HepG2 (cell line): ENCODE results near the gene TBX15. TPM values are rescaled to one million over a fixed set of nuclear protein-coding genes. Genes with fewer than 3 reads are reported as not detected.

ENCODE experiments used
- ARID3A ChIP-seq: IDR thresholded peaks from 2 replicates; pipeline ENCODE4 v1.6.1; 2012; ENCODE audit warnings: low read depth, low read length, improper control_type of control experiment
- ATF7 ChIP-seq, 2 experiments: fragments of 450-650 bp in 1 of 2; sonication (generic) in 1 of 2; formaldehyde crosslinking in 1 of 2; IDR thresholded peaks; 2 replicates each; pipeline versions ENCODE4 v1.4.0 to v1.6.1; 2016 to 2020; ENCODE audit warnings: antibody characterized with exemption in 1 of 2, mild to moderate bottlenecking in 1 of 2, missing genetic modification reagents in 1 of 2
- CC2D1A ChIP-seq: sonication (generic); formaldehyde crosslinking; IDR thresholded peaks from 2 replicates; pipeline ENCODE4 v1.8.1; 2023; ENCODE audit warnings: mild to moderate bottlenecking, missing genetic modification reagents
- DNMT3B ChIP-seq: conservative IDR thresholded peaks from 2 replicates; pipeline ENCODE4 v1.6.1; 2016; ENCODE audit warnings: missing biosample characterization, control low read depth
- GLI4 ChIP-seq: sonication (generic); formaldehyde crosslinking; IDR thresholded peaks from 2 replicates; pipeline ENCODE4 v1.5.1; 2020; ENCODE audit warnings: missing genetic modification reagents, mild to moderate bottlenecking, moderate library complexity, borderline replicate concordance
- HNRNPH1 ChIP-seq: fragments of 200-400 bp; formaldehyde crosslinking; optimal IDR thresholded peaks from 2 replicates; pipeline ENCODE3; 2017; ENCODE audit warnings: mild to moderate bottlenecking, low read depth, low read length
- IRX3 ChIP-seq: sonication (generic); formaldehyde crosslinking; IDR thresholded peaks from 2 replicates; pipeline ENCODE4 v1.8.1; 2023; ENCODE audit warnings: mild to moderate bottlenecking, low read depth, missing genetic modification reagents, borderline replicate concordance
- KLF9 ChIP-seq: IDR thresholded peaks from 2 replicates; pipeline ENCODE4 v1.6.1; 2016; ENCODE audit warnings: low read depth
- KMT2A ChIP-seq: sonication (generic); formaldehyde crosslinking; IDR thresholded peaks from 2 replicates; pipeline ENCODE4 v1.4.0; 2020; ENCODE audit warnings: missing genetic modification reagents
- MTA1 ChIP-seq: sonication (generic); formaldehyde crosslinking; IDR thresholded peaks from 2 replicates; pipeline ENCODE4 v1.4.0; 2020; ENCODE audit warnings: missing genetic modification reagents, mild to moderate bottlenecking, borderline replicate concordance
- POGZ ChIP-seq: sonication (generic); formaldehyde crosslinking; IDR thresholded peaks from 2 replicates; pipeline ENCODE4 v1.4.0; 2020; ENCODE audit warnings: mild to moderate bottlenecking, missing genetic modification reagents
- POLR2AphosphoS5 ChIP-seq: IDR thresholded peaks from 2 replicates; pipeline ENCODE4 v1.6.1; 2012; ENCODE audit warnings: low read depth, low read length
- PREB ChIP-seq: sonication (generic); formaldehyde crosslinking; IDR thresholded peaks from 2 replicates; pipeline ENCODE4 v1.4.0; 2020; ENCODE audit warnings: missing genetic modification reagents
- RNF2 ChIP-seq: fragments of 450-650 bp; conservative IDR thresholded peaks from 2 replicates; pipeline ENCODE4 v1.6.1; 2016; ENCODE audit warnings: low read depth
- SMAD1 ChIP-seq: sonication (generic); formaldehyde crosslinking; IDR thresholded peaks from 2 replicates; pipeline ENCODE4 v1.4.0; 2020; ENCODE audit warnings: missing genetic modification reagents, low read depth, mild to moderate bottlenecking, borderline replicate concordance
- TRIM24 ChIP-seq: sonication (generic); formaldehyde crosslinking; IDR thresholded peaks from 2 replicates; pipeline ENCODE4 v1.8.0; 2022; ENCODE audit warnings: mild to moderate bottlenecking, missing genetic modification reagents
- ZBTB34 ChIP-seq: sonication (generic); formaldehyde crosslinking; IDR thresholded peaks from 2 replicates; pipeline ENCODE4 v1.8.0; 2022; ENCODE audit warnings: mild to moderate bottlenecking, missing genetic modification reagents
- ZFP1 ChIP-seq: IDR thresholded peaks from 2 replicates; pipeline ENCODE4 v1.6.1; 2016
- ZFYVE20 ChIP-seq: sonication (generic); formaldehyde crosslinking; IDR thresholded peaks from 2 replicates; pipeline ENCODE4 v1.8.0; 2023; ENCODE audit warnings: low read depth, mild to moderate bottlenecking, moderate library complexity, missing genetic modification reagents, borderline replicate concordance
- ZNF317 ChIP-seq: sonication (generic); formaldehyde crosslinking; IDR thresholded peaks from 2 replicates; pipeline ENCODE4 v1.5.0; 2020; ENCODE audit warnings: mild to moderate bottlenecking, missing genetic modification reagents
- ZNF33B ChIP-seq: sonication (generic); formaldehyde crosslinking; IDR thresholded peaks from 2 replicates; pipeline ENCODE4 v1.5.1; 2020; ENCODE audit warnings: mild to moderate bottlenecking, missing genetic modification reagents
- ZNF614 ChIP-seq: IDR thresholded peaks from 2 replicates; pipeline ENCODE4 v1.6.1; 2018; ENCODE audit warnings: missing biosample characterization, missing genetic modification reagents, inconsistent platforms, borderline replicate concordance
- ZNF652 ChIP-seq: IDR thresholded peaks from 2 replicates; pipeline ENCODE4 v1.6.1; 2016; ENCODE audit warnings: low read depth, borderline replicate concordance
- ZNF710 ChIP-seq: sonication (generic); formaldehyde crosslinking; IDR thresholded peaks from 2 replicates; pipeline ENCODE4 v1.5.0; 2020; ENCODE audit warnings: mild to moderate bottlenecking, missing genetic modification reagents, borderline replicate concordance
- ZNF737 ChIP-seq: sonication (generic); formaldehyde crosslinking; IDR thresholded peaks from 2 replicates; pipeline ENCODE4 v1.5.0; 2020; ENCODE audit warnings: missing genetic modification reagents, mild to moderate bottlenecking, borderline replicate concordance
- ZNF839 ChIP-seq: sonication (generic); formaldehyde crosslinking; IDR thresholded peaks from 2 replicates; pipeline ENCODE4 v1.4.0; 2020; ENCODE audit warnings: missing genetic modification reagents, mild to moderate bottlenecking, borderline replicate concordance
- polyA plus RNA-seq, 8 experiments: library from polyadenylated mRNA; depleted of rRNA in 3 of 8; stranded (reverse) in 7 of 8; unstranded in 1 of 8; fragments of >200 nt; fragmentation: Illumina TruSeq in 4 of 8; extraction: Trizol in 4 of 8; gene quantifications; 2 replicates each; pipeline versions ENCODE4 v1.2.1 to v1.2.3, GENCODE V29; 2011 to 2016; ENCODE audit warnings: low read depth in 4 of 8, missing spikeins in 1 of 8, mixed read lengths in 1 of 8; ENCODE audit not compliant: insufficient read depth in 1 of 8
- total RNA-seq, 5 experiments: library from RNA; depleted of rRNA; stranded (reverse); fragments of >200 nt; fragmentation: Illumina TruSeq; extraction: Trizol; gene quantifications; 2 replicates each; pipeline ENCODE4 v1.2.3, GENCODE V29; 2016; ENCODE audit warnings: low read depth in 1 of 5

TBX15 gene
- total and polyA plus RNA-seq, 2 of the 13 experiments (the other 11 are each of a cell fraction or from before 2014, with no cell fraction given) = 0.42 to 1.9 TPM

DNA sequence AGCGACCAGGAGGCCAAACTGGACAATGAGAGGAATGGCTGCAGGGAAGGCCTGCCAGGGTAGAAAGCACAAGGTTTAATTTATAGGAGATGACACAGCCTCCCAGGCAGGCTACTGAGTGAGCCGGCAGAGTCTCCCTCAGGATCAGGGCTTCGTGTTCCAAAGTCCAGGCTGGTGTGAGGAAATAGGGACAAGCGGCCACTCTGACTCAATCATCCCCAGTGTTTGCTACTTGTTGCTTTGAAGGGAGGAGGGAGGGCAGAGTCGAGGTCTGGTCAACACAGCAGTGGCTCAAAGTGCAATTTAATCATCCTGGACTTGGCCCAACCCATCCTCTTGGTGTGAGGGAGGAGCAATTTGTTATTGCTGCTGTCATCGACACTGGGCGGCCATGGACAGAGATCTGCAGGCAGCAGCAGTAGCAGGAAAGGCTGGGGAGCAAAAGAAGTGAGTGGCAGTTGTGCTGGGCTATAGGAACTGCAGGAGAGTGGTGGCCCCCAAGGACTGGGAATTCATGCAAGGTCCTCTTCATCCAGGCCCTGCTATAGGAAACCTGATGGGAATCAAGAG is 27.5 kb downstream of the TBX15 start (continued):
- TF ChIP-seq TRIM24 (CRISPR knock-in tag) (peak; percentile 95), POLR2AphosphoS5 (peak; percentile 78), KMT2A (CRISPR knock-in tag) (no peak), ZNF317 (CRISPR knock-in tag) (no peak), ARID3A (peak; percentile 95), DNMT3B (CRISPR knock-in tag) (no peak), HNRNPH1 (no peak), CC2D1A (CRISPR knock-in tag) (no peak), ZFYVE20 (CRISPR knock-in tag) (no peak), MTA1 (CRISPR knock-in tag) (peak; percentile 89), ZBTB34 (CRISPR knock-in tag) (no peak; the same call in 1 of the 2 replicates), SMAD1 (CRISPR knock-in tag) (peak; percentile 65; the same call in 1 of the 2 replicates), ZNF33B (no peak), ZFP1 (CRISPR knock-in tag) (peak; percentile 99), ZNF710 (peak; percentile 89; the same call in 1 of the 2 replicates), ZNF737 (CRISPR knock-in tag) (no peak), ZNF652 (CRISPR knock-in tag) (no peak), IRX3 (CRISPR knock-in tag) (no peak), POGZ (peak; percentile 98), PREB (no peak), GLI4 (CRISPR knock-in tag) (no peak), ZNF839 (CRISPR knock-in tag) (peak; percentile 89; the same call in 1 of the 2 replicates), ZNF614 (CRISPR knock-in tag) (peak; percentile 97), KLF9 (CRISPR knock-in tag) (no peak), RNF2 (no peak), ATF7 (IDR thresholded peaks at IDR 0.05) (peak; percentile 62), ATF7 (CRISPR knock-in tag; IDR thresholded peaks at IDR 0.05) (peak; percentile 75; the same call in 1 of the 2 replicates)
